ENCODE measurements around the gene SERPINB6. TPM values are rescaled to one million over a fixed set of nuclear protein-coding genes. Genes with fewer than 3 reads are reported as not detected.

The SERPINB6 gene
- total and polyA plus RNA-seq, 10 donors, result 111 to 256 (median 191) TPM

Other genes with a start within 250 kb of the SERPINB6 start
- gene MYLK4, start 220.6 kb downstream of the SERPINB6 start, total RNA-seq, result 1 to 10 TPM in 4 of 7 donors, under 1 TPM in 3; 0.57 to 1.9 (median 1.2) TPM
- under 1 TPM; 0.21 to 0.76 (median 0.38) TPM for gene MYLK4, start 220.6 kb downstream of the SERPINB6 start, polyA plus RNA-seq
- 10 to 100 TPM; 31.4 to 39.9 (median 33.6) TPM for gene WRNIP1, start 206.2 kb downstream of the SERPINB6 start, total RNA-seq
- 10 to 100 TPM; 41.5 to 47.7 (median 44.2) TPM for gene WRNIP1, start 206.2 kb downstream of the SERPINB6 start, polyA plus RNA-seq
- 100 to 1,000 TPM in 5 of 7 donors, 10 to 100 TPM in 2; 71.2 to 194 (median 106) TPM for gene SERPINB1, start 129.7 kb downstream of the SERPINB6 start, total RNA-seq
- gene SERPINB1, start 129.7 kb downstream of the SERPINB6 start, polyA plus RNA-seq, result 10 to 100 TPM; 54.9 to 64.6 (median 55.0) TPM
- gene SERPINB9, start 68.3 kb downstream of the SERPINB6 start, total RNA-seq, result 10 to 100 TPM; 43.0 to 75.7 (median 55.4) TPM
- 10 to 100 TPM; 16.2 to 22.4 (median 17.0) TPM for gene SERPINB9, start 68.3 kb downstream of the SERPINB6 start, polyA plus RNA-seq
- gene NQO2, start 28.3 kb upstream of the SERPINB6 start, total RNA-seq, result 10 to 100 TPM; 21.3 to 55.1 (median 37.2) TPM
- 10 to 100 TPM; 16.3 to 26.0 (median 17.0) TPM for gene NQO2, start 28.3 kb upstream of the SERPINB6 start, polyA plus RNA-seq
- gene RIPK1, start 96.9 kb upstream of the SERPINB6 start, total RNA-seq, result 10 to 100 TPM; 24.7 to 37.1 (median 29.8) TPM
- gene RIPK1, start 96.9 kb upstream of the SERPINB6 start, polyA plus RNA-seq, result 10 to 100 TPM in 2 of 3 donors, 1 to 10 TPM in 1; 8.7 to 14.5 (median 11.5) TPM
- gene BPHL, start 147.1 kb upstream of the SERPINB6 start, total RNA-seq, result 10 to 100 TPM in 2 of 7 donors, 1 to 10 TPM in 5; 6.6 to 11.3 (median 9.2) TPM
- gene BPHL, start 147.1 kb upstream of the SERPINB6 start, polyA plus RNA-seq, result 10 to 100 TPM in 2 of 3 donors, 1 to 10 TPM in 1; 8.7 to 11.0 (median 10.8) TPM
- 10 to 100 TPM in 3 of 7 donors, 1 to 10 TPM in 4; 4.3 to 13.7 (median 6.7) TPM for gene TUBB2A, start 186.0 kb upstream of the SERPINB6 start, total RNA-seq
- gene TUBB2A, start 186.0 kb upstream of the SERPINB6 start, polyA plus RNA-seq, result 1 to 10 TPM; 4.8 to 9.1 (median 7.5) TPM